H7 (cell line): ENCODE measurements around the gene IGSF9B. TPM values are rescaled to one million over a fixed set of nuclear protein-coding genes. Genes with fewer than 3 reads are reported as not detected.

Experiments
- DNase-seq: peaks from one replicate; pipeline ENCODE4 v3.0.0; 2012
- H3K27me3 ChIP-seq: 2 replicates; pipeline ENCODE4 v1.6.0; 2011; ENCODE audit warnings: mild to moderate bottlenecking, low read length; ENCODE audit not compliant: control insufficient read depth, insufficient read depth
- H3K36me3 ChIP-seq: replicated peaks from 2 replicates; pipeline ENCODE4 v1.5.1; 2011; ENCODE audit warnings: low read length; ENCODE audit not compliant: control insufficient read depth, insufficient read depth
- H3K4me3 ChIP-seq: 2 replicates; pipeline ENCODE4 v1.5.1; 2011; ENCODE audit warnings: low read depth, mild to moderate bottlenecking, control low read depth, low read length, moderate library complexity; ENCODE audit not compliant: insufficient read depth
- total RNA-seq: library from RNA; depleted of rRNA; stranded (reverse); fragments of >200 nt; shearing (Covaris generic); gene quantifications from 2 replicates; pipeline ENCODE4 v1.2.3, GENCODE V29; 2014

The IGSF9B gene
- total RNA-seq, 1 experiment from 2014 or later: 6.1 TPM

- Histone ChIP-seq H3K4me3 (no peak overlapping the region), H3K27me3 (no peaks in the 10 kb centered on the region), H3K36me3 (no peaks in the 10 kb centered on the region)
- DNase-seq: no peak
These were observed 36.3 kb upstream of the IGSF9B start for GRCh38 chr11:133993107-133993506.

- no peaks in the 10 kb centered on the region for H3K36me3 ChIP-seq
- no peak for DNase-seq
- H3K4me3 ChIP-seq: no peak overlapping the region
- H3K27me3 ChIP-seq: no peaks in the 10 kb centered on the region
These were observed 35.4 kb upstream of the IGSF9B start for GRCh38 chr11:133992121-133992520.

- Histone ChIP-seq H3K27me3 (no peaks in the 10 kb centered on the region), H3K4me3 (no peak overlapping the region), H3K36me3 (no peaks in the 10 kb centered on the region)
- no peak for DNase-seq
These were observed 34.3 kb upstream of the IGSF9B start for GRCh38 chr11:133991101-133991500.

- Histone ChIP-seq H3K4me3 (no peak overlapping the region), H3K27me3 (no peaks in the 10 kb centered on the region), H3K36me3 (no peaks in the 10 kb centered on the region)
- no peak for DNase-seq
These were observed 33.7 kb upstream of the IGSF9B start for GRCh38 chr11:133990501-133990900.

GRCh38 chr11:133988686-133989410 lies 32.1 kb upstream of the IGSF9B start:
- no peaks in the 10 kb centered on the region for H3K36me3 ChIP-seq

GRCh38 chr11:133987171-133987570 lies 30.4 kb upstream of the IGSF9B start:
- Histone ChIP-seq H3K4me3 (no peak overlapping the region), H3K36me3 (no peaks in the 10 kb centered on the region), H3K27me3 (no peaks in the 10 kb centered on the region)
- DNase-seq: no peak

More at GRCh38 chr11:133988686-133989410, 32.1 kb upstream of the IGSF9B start:
- no peak for DNase-seq
- Histone ChIP-seq H3K4me3 (no peak overlapping the region), H3K27me3 (no peaks in the 10 kb centered on the region)

- Histone ChIP-seq H3K36me3 (no peaks in the 10 kb centered on the region), H3K27me3 (no peaks in the 10 kb centered on the region), H3K4me3 (no peak overlapping the region)
- DNase-seq: no peak
These were observed 29.5 kb upstream of the IGSF9B start for GRCh38 chr11:133985981-133986944.

GRCh38 chr11:133984828-133985227 lies 28.1 kb upstream of the IGSF9B start:
- Histone ChIP-seq H3K27me3 (no peaks in the 10 kb centered on the region), H3K4me3 (no peak overlapping the region), H3K36me3 (no peaks in the 10 kb centered on the region)
- no peak for DNase-seq

GRCh38 chr11:133983660-133984316 lies 27.0 kb upstream of the IGSF9B start:
- DNase-seq: no peak
- Histone ChIP-seq H3K36me3 (no peaks in the 10 kb centered on the region), H3K4me3 (no peak overlapping the region), H3K27me3 (no peaks in the 10 kb centered on the region)

GRCh38 chr11:133982876-133983275 lies 26.1 kb upstream of the IGSF9B start:
- Histone ChIP-seq H3K4me3 (no peak overlapping the region), H3K27me3 (no peaks in the 10 kb centered on the region), H3K36me3 (no peaks in the 10 kb centered on the region)
- no peak for DNase-seq

GRCh38 chr11:133982151-133982550 lies 25.4 kb upstream of the IGSF9B start:
- Histone ChIP-seq H3K4me3 (no peak overlapping the region), H3K27me3 (no peaks in the 10 kb centered on the region), H3K36me3 (no peaks in the 10 kb centered on the region)
- no peak for DNase-seq

GRCh38 chr11:133981156-133981555 lies 24.4 kb upstream of the IGSF9B start:
- Histone ChIP-seq H3K27me3 (no peaks in the 10 kb centered on the region), H3K36me3 (no peaks in the 10 kb centered on the region), H3K4me3 (no peak overlapping the region)
- DNase-seq: no peak

GRCh38 chr11:133980665-133981064 lies 23.9 kb upstream of the IGSF9B start:
- H3K36me3 ChIP-seq: no peaks in the 10 kb centered on the region
- H3K4me3 ChIP-seq: no peak overlapping the region
- no peak for DNase-seq
- no peaks in the 10 kb centered on the region for H3K27me3 ChIP-seq

- Histone ChIP-seq H3K36me3 (no peaks in the 10 kb centered on the region), H3K27me3 (no peaks in the 10 kb centered on the region)
These were observed 22.0 kb upstream of the IGSF9B start for GRCh38 chr11:133978794-133979193.

More at GRCh38 chr11:133978794-133979193, 22.0 kb upstream of the IGSF9B start:
- DNase-seq: no peak
- H3K4me3 ChIP-seq: no peak overlapping the region
